NCI-H2171 (cell line): ENCODE results near the gene ATG2B.
"Not testable (repeated sequence)": the region's sequence is repeated elsewhere in the genome, so short reads cannot be mapped to it uniquely, and the experiment has no call there.

Source experiments
- DNase-seq: peaks from one replicate; lab custom pipeline; 2025; lab: John Stamatoyannopoulos, UW

The ATG2B gene

DNA sequence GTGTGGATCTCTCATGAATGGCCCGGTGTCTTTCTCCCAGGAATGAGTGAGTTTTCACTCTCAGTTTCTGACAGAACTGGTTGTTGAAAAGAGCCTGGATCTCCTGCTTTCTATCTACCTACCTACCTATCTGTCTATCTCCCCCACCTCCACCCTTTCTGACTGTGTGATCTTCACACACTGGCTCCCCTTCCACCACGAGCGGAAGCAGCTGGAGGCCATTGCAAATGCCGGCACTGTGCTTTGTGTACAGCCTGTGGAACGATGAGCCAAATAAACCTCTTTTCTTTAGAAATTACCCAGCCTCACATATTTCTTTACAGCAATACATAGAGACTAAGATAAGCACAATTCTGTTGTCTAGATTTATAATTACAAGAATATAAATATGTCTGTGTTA lies 7.4 kb upstream of the ATG2B start:
- DNase-seq, result no peak

DNA sequence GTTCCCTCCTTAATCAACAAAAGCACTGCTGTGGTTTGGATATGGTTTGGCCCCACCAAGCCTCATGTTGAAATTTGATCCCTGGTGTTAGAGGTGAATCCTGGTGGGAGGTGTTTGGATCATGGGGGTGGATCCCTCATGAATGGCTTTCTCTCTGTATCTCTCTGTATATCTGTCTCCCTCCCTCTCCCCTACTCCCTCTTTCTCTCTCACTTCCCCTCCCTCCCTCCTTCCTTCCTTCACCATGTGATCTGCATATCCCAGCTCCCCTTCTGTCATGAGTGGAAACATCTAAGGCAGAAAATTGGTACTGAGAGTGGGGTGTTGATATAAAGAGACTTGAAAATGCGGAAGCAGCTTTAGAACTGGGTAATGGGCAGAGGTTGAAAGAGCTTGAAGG lies 5.4 kb upstream of the ATG2B start:
- DNase-seq, result no peak

DNA sequence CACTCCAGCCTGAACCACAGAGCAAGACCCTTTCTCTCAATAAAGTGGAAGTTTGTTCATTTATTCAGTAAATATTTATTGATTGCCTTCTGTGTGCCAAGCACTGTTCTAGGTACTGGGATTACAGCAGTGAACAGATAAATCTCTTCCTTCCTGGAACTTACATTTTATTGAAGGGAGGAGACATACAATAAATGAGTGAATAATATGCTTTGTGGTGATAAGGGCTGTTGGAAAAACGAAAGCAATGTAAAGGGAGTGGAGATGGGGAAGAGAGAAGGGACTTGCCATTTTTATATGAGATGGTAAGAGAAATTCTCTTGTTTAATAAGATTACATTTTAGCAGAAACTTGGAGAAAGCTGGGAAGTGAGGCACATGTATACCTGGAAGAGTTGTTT lies 1.8 kb upstream of the ATG2B start:
- DNase-seq, result no peak

DNA sequence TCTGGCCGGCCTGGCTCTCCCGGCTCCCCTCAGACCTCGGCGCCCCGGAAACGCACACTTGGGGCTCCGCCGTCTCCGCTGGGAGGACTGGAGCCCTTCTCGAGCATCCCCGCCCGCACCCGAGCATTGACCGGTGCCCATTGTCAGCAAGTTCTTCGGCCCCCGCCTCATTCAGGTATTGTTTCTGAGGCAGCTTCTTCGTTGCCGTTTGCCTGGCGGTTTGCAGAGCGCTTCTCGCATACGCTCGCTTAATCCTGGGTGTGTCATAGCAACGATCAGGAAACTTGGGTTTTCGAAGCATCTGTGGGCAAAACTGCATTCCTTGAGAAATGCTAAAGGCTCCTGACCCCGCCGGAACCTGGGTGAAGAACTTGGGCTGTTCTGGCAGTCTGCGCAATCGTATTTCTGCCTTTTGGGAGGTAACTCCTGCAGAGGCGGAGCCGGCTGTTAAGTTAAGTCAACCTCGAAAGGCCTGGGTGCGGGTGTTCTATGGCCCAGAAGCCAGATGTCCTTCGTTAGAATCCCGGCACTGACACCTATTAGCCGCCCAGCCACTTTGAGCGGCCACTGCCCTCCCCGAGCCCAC lies 703 bp upstream of the ATG2B start:
- peak; percentile 32 for DNase-seq

DNA sequence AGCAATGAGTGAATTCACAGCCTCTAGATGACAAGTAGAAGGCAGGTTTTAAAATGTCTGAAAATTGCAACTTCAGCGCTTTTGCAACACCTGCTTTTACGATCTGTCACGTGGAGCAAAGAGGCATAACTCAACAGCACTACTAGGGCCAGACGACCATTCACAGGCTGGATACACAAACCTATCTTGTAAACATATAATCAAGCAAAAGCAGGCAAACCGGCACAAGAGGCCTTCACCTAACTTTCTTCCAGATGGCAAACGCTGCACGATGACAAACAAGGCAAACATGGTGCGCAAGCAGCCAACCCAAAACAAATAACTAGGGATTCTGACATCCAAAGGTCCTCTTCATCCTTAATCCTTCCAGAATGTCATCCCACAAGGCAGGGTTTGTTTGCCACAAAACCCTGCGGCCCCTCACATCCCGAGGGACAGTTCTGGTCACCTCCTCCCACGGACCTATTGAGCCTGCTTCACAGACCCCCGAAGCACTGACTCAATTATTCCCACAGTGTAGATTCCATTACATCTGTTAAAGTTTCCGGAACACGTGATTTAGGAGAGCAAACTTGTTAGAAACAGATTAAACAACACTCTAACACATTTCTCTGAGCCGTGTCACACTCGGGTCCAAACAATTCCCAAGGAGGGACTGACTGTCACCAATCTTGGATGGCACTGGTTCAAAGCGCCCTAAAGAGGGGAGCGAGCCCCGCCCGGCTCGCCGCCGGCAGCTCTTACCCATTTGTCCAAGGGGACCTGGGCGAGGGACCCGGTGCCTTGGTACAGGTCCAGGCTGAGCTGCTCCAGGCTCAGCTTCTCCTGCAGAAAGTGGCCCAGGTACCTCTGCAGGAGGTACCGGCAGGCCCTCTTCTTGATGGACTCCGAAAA lies 823 bp downstream of the ATG2B start:
- DNase-seq, result peak; percentile 69

DNA sequence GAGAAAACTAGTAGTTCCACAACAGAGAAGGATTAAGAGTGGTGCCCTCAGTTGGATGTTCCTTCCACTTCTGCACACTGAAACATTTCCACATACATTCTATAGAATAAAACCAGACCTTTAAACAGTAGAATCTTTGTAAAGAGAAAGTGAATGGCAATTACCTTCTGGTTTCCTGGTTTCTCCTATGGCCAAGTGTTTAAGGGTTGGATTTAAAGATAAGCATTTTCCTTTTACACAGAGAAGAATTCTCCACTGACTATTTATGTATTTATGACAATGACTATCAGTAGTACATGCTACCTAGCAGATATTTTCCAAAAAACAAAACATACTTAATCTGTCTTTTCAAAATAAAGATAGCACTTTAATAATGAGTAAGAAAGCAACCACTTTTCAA lies 3.2 kb downstream of the ATG2B start:
- no peak for DNase-seq

DNA sequence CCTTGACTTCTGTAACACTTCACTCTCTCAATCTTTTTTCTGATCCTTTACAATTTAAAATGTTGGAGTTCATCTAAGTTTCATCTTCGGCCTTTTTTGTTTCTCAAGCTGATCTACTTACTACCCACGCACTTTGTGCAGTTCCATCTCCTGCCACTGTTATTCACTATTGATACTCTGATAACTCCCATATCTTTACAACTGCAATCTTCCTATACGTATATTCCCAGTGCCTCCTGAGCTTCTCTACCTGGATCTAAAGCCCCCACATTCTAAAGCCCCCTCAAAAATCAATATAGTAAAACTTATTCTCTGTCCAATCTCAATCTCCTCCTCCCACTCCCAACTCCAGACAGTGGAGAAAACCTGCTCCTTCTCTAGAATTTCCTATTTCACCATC lies 5.9 kb downstream of the ATG2B start:
- no peak for DNase-seq

DNA sequence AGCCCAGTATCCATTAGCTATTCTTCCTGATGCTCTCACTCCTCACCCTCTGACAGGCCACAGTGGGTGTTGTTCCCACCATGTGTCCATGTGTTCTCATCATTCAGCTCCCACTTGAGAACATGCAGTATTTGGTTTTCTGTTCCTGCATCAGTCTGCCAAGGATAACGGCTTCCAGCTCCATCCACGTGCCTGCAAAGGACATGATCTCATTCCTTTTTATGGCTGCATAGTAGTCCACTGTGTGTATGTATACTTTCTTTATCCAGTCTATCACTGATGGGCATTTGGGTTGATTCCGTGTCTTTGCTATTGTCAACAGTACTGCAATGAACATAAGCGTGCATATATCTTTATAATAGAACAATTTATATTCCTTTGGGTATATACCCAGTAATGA lies 8.9 kb downstream of the ATG2B start:
- DNase-seq, result no peak

DNA sequence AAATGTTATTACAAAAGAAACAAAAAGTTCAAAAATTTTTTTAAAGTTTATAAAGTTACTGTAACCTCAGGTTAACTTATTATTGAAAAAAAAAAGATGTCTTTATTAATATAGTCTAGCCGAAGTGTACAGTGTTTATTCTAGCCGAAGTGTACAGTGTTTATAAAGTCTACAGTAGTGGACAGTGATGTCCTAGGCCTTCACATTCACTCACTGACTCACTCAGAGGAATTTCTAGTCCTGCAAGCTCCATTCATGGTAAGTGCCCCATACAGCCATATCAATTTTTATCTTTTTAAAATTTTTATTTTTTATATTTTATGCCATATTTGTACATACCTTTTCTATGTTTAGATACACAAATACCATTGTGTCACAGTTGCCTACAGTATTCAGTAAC lies 10.4 kb downstream of the ATG2B start:
- DNase-seq, result no peak

DNA sequence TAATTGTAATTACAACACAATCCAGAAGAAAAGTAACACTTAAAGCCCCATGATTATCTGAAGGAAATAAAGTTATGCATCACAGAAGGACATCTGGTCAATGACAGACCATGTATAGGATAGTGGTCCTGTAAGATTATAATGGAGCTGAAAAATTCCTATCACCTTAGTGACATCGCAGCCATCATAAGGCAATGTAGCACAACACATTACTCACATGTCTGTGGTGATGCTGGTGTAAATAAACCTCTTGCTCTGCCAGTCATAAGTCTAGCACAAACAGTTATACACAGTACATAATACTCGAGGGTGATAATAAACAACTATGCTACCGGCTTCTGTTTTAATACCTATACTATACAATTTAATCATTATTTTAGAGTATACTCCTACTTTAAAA lies 11.2 kb downstream of the ATG2B start:
- DNase-seq, result no peak

DNA sequence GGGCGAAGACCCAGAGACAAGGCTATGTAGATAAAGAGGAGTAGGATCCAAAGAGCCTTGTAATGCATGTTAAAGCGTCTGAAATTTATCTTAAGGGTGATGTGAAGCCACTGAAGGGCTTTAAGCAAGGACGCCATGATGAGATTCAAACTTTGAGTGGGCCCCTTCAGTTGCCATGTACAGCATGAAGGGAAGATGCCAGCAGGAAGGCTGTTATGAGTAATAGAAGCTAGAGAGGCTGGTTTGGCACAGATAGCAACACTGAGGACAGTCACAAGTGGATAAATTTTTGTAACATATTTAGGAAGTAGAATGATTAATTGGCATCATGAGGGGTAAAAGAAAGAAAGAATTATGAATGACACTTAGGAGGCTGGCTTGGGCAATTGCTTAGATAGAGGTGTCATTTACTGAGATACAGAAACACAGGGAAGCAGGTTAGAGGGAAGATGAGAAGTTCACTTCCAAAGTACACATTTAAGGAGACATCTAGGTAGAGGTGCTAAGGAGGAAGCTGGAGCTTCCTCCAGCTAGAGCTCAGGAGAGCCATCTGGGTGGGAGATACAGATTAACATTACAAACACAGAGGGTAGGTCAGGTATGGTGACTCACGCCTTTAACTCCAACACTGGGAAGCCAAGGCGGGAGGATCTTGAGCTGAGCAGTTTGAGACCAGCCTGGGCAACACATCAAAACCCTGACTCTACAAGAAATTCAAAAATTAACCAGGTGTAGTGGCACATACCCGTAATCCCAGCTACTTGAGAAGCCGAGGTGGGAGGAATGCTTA lies 13.7 kb downstream of the ATG2B start:
- no peak for DNase-seq

DNA sequence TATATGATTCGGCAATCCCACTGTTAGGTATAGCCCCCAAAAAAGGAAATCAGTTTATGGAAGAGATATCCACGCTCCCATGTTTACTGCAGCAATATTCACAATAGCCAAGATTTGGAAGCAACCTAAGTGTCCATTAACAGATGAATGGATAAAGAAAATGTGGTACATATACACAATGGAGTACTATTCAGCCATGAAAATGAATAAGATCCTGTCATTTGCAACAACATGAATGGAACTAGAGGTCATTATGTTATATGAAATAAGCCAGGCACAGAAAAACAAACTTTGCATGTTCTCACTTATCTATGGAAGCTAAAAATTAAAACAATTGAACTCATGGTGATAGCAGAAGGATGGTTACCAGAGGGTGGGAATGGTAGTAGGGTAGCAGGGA lies 15.2 kb downstream of the ATG2B start:
- not testable (repeated sequence) for DNase-seq

DNA sequence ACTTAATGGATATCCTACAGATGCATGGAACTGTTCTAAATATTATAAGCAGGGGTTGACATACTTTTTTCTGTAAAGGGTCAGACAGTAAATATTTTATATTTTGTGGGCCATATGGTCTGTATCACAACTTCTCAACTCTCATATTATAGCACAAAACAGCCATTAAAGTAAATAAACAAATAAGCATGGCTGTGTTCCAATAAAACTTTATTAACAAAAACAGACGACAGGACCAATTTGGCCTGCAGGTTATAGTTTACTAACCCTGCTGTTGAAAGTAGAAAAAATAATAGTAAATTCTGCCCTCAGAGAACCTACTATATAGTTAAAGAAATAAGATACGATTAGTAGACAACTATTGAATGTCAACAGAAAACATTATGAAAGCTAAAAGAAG lies 17.5 kb downstream of the ATG2B start:
- no peak for DNase-seq

DNA sequence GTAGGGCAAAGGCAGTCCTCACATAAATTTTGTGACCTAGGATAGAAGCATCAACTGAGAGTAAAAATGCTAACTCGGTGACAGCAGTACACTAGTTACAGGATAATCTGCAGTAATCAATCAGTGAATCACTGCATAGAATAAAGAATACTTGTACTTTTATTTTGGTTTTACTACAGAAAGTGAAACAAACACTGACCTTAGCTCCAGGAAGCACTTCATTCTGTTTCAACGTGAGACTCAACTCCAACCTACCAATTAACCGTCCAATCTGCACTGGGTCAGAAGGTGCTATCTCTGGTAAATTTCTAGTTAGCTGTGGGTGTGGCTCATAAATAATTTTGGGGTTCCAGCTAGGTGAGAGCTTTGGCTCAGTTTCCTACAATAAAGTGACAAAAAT lies 21.8 kb downstream of the ATG2B start:
- no peak for DNase-seq

DNA sequence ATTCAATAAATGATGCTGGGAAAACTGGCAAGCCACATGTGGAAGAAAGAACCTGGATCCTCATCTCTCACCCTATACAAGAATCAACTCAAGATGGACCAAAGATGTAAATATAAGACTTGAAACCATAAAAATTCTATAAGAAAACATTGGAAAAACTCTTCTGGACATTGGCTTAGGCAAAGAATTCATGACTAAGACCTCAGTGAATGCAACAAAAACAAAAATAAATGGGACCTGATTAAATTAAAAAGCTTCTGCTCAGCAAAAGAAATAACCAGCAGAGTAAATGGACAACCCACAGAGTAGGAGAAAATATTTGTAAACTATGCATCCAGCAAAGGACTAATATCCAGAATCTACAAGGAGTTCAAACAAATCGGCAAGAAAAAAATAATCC lies 24.6 kb downstream of the ATG2B start:
- no peak for DNase-seq

DNA sequence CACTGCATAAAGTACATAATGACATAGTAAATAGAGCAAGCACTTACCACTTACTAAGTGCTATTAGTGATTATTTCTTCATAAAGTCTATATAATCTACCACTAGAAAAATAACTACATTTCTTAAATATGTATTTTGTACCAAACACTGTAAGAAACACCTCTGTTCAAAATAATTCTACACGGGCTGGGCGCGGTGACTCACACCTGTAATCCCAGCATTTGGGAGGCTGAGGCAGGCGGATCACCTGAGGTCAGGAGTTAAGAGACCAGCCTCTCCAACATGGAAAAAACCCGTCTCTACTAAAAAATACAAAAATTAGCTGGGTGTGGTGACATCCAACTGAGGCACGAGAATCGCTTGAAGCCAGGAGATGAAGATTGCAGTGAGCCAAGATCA lies 38.9 kb downstream of the ATG2B start:
- no peak for DNase-seq

DNA sequence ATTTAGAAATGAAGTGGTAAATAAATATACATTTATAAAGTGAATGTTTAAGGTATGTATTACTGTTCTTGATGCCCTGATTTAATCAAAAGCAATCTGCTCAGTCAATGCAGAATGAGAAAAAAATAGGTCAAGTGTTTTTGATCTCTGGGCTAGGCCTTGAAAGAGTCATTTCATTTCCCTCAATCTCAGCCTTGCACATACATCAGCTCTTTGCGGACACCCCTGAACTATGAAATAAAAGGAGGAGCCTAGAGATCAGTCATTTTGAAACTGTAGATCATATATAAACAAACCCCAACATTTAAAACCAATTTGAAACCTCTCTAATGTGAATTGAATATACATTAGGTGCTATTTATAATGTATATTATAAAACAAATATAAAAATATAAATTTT lies 42.5 kb downstream of the ATG2B start:
- DNase-seq, result no peak

DNA sequence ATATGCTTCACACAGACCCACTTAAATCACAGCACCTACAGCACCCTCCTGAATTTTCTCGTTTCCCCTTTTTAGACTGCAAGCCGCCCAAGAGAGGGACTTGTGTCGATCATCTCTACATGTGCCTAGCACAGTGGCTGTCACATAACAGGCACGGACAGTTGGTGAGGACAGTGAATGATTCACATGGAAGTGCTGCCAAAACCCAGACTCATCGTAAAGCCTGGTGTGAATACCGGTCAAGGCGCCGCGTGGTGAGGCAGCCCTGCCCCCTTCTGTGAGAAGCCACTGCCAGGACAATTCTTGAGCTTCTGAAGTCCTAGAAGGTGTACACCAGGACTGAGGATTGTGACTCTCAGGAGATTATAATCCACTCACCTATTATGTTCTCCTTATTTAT lies 44.3 kb downstream of the ATG2B start:
- DNase-seq, result no peak

DNA sequence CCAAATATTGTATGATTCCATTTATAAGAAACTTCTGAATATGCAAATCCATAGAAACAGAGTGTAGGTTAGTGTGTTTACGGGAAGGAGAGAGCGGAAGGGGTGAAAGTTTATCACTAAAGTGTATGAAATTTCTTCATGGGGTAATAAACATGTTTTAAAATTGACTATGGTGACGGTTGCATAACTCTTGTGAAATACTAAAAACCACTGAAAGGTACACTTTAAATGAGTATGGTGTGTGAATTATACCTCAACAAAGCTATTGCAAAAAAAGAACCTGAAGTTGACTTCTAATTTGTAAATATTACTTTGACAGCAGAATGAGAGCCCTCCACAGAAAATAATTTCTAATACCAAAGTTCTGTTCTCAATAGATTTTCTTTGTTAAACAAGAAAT lies 47.1 kb downstream of the ATG2B start:
- DNase-seq, result no peak

DNA sequence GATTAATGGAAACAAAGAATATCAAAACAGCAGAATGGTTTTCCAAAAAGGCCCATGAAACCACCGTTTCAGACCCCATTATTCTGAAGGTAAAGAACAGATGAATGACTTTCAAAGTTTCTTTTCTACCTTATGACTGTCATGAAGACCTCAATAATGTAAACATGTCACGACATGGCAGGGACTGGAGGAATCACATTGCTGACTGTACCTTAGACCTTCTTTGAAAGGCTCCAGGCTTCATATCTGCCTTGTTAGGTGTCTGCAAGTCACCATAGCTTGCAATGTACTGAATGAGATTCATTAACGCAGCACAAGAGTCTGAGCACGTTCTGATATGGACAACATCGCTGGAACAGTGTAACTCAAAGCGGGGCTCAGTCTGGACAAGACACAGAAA lies 52.2 kb downstream of the ATG2B start:
- no peak for DNase-seq

DNA sequence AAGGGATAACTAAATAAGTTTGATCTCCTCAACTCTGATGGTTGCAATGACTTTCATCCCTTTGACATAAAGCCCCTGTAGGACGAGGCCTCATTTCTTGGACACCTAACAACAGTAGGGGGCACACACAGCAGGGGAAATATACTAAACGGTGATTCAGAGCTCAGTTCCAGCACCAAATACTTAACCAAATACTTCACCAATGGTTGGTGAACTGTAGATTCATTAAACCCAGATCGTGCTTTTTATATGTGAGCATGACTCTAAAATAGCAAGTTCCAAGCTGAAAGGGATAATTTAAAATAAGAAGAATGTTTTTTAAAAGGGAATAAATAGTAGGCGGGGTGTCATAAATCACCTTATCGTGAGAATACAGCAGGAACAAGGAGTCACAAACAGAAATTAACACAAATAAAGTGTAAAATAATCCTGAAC lies 53.2 kb downstream of the ATG2B start:
- DNase-seq, result no peak

DNA sequence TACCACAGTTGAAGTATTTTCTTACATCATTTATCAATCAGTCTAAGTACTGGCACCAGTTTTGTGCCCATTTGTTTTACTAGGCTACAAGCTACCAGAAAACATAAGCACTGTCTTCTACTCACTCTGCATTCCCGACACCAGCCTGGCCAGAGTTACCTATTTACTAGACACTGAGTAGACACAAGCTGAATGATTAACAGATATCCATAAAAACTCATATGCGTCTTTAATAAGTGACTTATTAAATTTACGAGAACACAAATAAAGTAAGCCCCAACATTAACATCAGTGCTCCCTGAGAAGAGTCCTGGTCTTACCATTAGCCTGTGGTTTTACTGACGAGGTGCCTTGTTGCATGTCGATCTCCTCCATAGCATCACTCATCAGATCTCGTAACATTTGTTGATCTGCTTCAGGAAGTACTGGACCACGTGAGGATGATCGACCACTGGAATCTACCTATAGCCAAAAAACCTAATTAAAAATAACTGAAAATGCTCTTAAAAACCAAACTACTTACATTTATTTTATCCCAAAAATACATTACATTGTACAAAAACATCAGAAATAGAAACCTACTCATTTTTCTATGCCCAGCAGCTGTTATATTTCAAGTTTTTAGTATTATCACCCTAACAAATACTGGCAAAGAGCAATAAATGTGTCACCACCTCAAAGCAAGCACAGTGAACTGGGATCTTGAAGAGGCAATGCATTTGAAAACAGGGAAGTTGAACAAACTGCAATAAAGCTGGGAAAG lies 53.8 kb downstream of the ATG2B start:
- DNase-seq, result no peak
